Measurements from ENCODE around the gene FREM2.

The FREM2 gene, protein sequence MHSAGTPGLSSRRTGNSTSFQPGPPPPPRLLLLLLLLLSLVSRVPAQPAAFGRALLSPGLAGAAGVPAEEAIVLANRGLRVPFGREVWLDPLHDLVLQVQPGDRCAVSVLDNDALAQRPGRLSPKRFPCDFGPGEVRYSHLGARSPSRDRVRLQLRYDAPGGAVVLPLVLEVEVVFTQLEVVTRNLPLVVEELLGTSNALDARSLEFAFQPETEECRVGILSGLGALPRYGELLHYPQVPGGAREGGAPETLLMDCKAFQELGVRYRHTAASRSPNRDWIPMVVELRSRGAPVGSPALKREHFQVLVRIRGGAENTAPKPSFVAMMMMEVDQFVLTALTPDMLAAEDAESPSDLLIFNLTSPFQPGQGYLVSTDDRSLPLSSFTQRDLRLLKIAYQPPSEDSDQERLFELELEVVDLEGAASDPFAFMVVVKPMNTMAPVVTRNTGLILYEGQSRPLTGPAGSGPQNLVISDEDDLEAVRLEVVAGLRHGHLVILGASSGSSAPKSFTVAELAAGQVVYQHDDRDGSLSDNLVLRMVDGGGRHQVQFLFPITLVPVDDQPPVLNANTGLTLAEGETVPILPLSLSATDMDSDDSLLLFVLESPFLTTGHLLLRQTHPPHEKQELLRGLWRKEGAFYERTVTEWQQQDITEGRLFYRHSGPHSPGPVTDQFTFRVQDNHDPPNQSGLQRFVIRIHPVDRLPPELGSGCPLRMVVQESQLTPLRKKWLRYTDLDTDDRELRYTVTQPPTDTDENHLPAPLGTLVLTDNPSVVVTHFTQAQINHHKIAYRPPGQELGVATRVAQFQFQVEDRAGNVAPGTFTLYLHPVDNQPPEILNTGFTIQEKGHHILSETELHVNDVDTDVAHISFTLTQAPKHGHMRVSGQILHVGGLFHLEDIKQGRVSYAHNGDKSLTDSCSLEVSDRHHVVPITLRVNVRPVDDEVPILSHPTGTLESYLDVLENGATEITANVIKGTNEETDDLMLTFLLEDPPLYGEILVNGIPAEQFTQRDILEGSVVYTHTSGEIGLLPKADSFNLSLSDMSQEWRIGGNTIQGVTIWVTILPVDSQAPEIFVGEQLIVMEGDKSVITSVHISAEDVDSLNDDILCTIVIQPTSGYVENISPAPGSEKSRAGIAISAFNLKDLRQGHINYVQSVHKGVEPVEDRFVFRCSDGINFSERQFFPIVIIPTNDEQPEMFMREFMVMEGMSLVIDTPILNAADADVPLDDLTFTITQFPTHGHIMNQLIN (N-terminal part only)

GRCh38 chr13:38686577-38687245 lies at the start of gene FREM2:
Gene FREM2, plus strand, starts transcription at chr13:38687077. Its CDS starts 268 bp downstream, at chr13:38687345.
- in situ Hi-C loops (cut with HindIII; ENCODE audit: low pct_unique_long_range_greater_than_20kb, low sequenced_read_pairs) = no loop called here
- TF ChIP-seq JUND (IDR thresholded peaks at IDR 0.05; ENCODE audit: low read depth) = no peak
- peak in 1 of 2 experiments; percentile 21 for DNase-seq (ENCODE audit: low read depth in 1 of 2, low spot score in 1 of 2)

DNA sequence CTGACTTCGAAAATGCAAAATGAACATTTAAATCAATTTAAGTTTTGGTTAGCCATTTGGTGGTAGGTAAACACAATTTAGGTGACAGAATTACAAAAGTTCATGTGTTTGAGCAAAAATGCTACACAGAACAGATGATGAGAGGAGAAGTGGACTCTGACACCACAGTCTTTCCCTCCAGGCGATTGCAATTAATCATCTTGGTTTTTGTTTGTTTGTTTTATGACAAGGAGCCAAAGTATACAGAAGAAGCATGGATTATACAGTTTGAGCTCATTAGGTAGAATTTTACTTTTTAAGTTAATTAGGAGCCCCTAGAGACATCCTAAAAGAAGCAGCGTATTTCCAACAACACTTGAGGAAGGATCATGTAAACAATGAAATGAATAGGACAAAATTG lies 49.3 kb upstream of the FREM2 start:
- no peak for TF ChIP-seq JUND (IDR thresholded peaks at IDR 0.05; ENCODE audit: low read depth)
- in situ Hi-C loops (cut with HindIII; ENCODE audit: low pct_unique_long_range_greater_than_20kb, low sequenced_read_pairs) = no loop called here
- DNase-seq (ENCODE audit: low read depth in 1 of 2, low spot score in 1 of 2) = peak in 1 of 2 experiments; percentile 52

GRCh38 chr13:38641164-38641948 lies 45.5 kb upstream of the FREM2 start:
- no peak for TF ChIP-seq JUND (IDR thresholded peaks at IDR 0.05; ENCODE audit: low read depth)

DNA sequence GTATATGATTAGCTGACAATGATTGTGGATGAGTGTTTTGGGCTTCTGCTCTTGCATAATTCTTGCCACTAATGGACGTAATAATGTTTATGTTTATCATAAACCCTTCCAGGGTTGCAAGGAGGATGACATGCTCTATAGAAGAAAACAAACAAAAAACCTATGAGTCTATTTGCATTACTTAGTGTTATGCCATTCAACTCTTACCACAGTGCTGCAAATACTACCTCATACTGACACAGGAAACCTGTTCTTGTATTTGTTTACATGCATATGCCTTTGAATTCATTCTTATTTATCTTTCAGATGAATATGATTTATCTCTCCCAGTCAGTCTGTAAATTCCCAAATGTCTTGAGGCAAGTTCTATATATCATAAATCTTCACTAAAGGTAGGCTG lies 39.6 kb upstream of the FREM2 start:
- in situ Hi-C loops (cut with HindIII; ENCODE audit: low pct_unique_long_range_greater_than_20kb, low sequenced_read_pairs) = no loop called here
- no peak for TF ChIP-seq JUND (IDR thresholded peaks at IDR 0.05; ENCODE audit: low read depth)
- DNase-seq (ENCODE audit: low read depth in 1 of 2, low spot score in 1 of 2) = peak in 1 of 2 experiments; percentile 77

More at GRCh38 chr13:38641164-38641948, 45.5 kb upstream of the FREM2 start:
- in situ Hi-C loops (cut with HindIII; ENCODE audit: low pct_unique_long_range_greater_than_20kb, low sequenced_read_pairs) = no loop called here
- peak in 1 of 2 experiments; percentile 24 for DNase-seq (ENCODE audit: low read depth in 1 of 2, low spot score in 1 of 2)

DNA sequence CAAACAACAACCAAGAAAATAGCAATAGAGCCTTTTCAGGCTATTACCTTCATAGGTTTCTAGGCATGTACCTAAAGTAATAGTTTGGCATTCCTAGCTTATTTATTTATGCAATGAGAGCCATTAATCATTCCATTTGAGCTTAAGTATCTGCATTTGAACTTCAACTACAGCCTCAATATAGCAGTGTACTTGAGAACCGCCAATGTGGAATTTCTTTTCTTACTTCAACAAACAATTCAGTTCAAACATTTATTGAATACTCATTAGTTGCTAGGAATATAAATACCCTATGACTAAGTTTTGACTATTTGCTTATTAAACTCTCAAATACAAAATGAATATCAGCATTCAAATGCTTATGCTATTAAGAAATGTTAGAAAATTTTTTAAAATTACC lies 38.0 kb upstream of the FREM2 start:
- no peak for TF ChIP-seq JUND (IDR thresholded peaks at IDR 0.05; ENCODE audit: low read depth)
- in situ Hi-C loops (cut with HindIII; ENCODE audit: low pct_unique_long_range_greater_than_20kb, low sequenced_read_pairs) = no loop called here
- no peak for DNase-seq (ENCODE audit: low read depth in 1 of 2, low spot score in 1 of 2)

DNA sequence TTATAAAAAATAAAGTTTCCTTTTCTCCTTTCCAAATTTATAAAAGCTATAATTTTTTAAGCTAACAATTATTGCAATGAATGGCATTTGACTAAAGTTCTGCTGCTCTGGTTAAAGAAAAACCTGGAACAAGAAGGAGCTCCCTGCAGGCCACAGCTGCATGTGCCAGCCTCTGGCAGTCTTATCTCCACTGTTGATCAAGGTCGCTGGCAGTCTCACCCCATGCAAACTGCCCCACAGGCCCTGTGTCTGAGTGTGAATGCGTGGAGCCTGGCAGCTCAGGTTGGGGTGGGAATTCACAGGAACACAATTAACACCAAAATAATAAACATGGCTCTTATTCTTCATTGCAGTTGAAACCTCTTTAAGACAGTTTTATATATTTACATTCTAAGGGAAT lies 30.2 kb upstream of the FREM2 start:
- peak in 1 of 2 experiments; percentile 33 for DNase-seq (ENCODE audit: low read depth in 1 of 2, low spot score in 1 of 2)
- in situ Hi-C loops (cut with HindIII; ENCODE audit: low pct_unique_long_range_greater_than_20kb, low sequenced_read_pairs) = no loop called here
- no peak for TF ChIP-seq JUND (IDR thresholded peaks at IDR 0.05; ENCODE audit: low read depth)

DNA sequence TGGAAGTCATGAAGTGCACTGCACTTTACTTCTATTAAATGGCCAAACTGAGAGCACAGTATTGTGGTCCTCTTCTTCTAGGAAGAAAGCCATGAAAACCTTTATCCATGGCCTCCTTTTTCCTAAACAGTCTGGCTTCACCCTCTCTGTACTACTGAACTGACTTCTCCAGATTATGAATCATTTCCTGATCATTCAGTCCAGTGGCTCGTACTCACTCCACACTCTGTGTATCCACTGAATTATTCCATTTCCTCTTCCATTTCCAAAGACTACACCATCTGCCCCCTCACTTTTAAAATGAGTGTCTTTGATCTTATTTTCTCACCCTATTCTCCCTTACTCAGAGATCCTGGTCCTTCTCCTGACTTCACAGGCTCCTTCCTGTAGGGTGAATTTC lies 29.7 kb upstream of the FREM2 start:
- in situ Hi-C loops (cut with HindIII; ENCODE audit: low pct_unique_long_range_greater_than_20kb, low sequenced_read_pairs) = no loop called here
- no peak for DNase-seq (ENCODE audit: low read depth in 1 of 2, low spot score in 1 of 2)
- TF ChIP-seq JUND (IDR thresholded peaks at IDR 0.05; ENCODE audit: low read depth) = no peak

GRCh38 chr13:38658906-38659305 lies 28.0 kb upstream of the FREM2 start:
- no peak for TF ChIP-seq JUND (IDR thresholded peaks at IDR 0.05; ENCODE audit: low read depth)
- in situ Hi-C loops (cut with HindIII; ENCODE audit: low pct_unique_long_range_greater_than_20kb, low sequenced_read_pairs) = no loop called here

DNA sequence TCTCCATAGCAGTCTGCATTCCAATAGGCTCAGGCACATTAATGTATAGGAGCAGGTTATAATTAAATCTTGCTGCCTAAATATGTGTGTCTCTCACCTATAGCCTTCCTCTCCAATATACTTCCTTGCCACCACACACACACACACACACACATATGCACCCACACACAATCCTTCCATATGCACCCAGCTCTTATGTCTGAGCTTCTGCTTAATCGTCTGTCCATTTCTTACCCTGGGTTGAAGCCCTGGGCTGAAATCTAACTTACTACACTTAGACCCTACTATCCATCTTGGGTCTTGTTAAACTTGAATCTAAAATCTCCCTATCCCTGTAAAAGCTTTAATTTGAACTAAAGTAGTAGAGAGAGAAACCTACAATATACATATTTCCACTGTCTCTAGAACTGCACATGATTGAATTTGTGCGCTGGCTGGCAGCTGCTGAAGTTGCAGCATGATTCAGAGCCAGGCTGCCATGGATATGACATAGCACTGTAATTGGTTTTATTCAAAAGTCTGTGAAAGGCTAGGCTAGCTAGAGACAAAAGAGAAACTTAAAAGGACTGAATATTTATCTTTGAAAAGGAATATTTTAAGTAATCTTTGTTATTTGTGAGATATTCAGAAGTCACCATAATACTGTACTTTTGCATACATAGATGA lies 25.7 kb upstream of the FREM2 start:
- no peak for DNase-seq (ENCODE audit: low read depth in 1 of 2, low spot score in 1 of 2)
- no peak for TF ChIP-seq JUND (IDR thresholded peaks at IDR 0.05; ENCODE audit: low read depth)
- in situ Hi-C loops (cut with HindIII; ENCODE audit: low pct_unique_long_range_greater_than_20kb, low sequenced_read_pairs) = no loop called here

More at GRCh38 chr13:38658906-38659305, 28.0 kb upstream of the FREM2 start:
- no peak for DNase-seq (ENCODE audit: low read depth in 1 of 2, low spot score in 1 of 2)

- DNase-seq (ENCODE audit: low read depth in 1 of 2, low spot score in 1 of 2) = no peak
- in situ Hi-C loops (cut with HindIII; ENCODE audit: low pct_unique_long_range_greater_than_20kb, low sequenced_read_pairs) = no loop called here
- no peak for TF ChIP-seq JUND (IDR thresholded peaks at IDR 0.05; ENCODE audit: low read depth)
Measured at GRCh38 chr13:38662362-38662761, 24.5 kb upstream of the FREM2 start.

- DNase-seq (ENCODE audit: low read depth in 1 of 2, low spot score in 1 of 2) = no peak
- TF ChIP-seq JUND (IDR thresholded peaks at IDR 0.05; ENCODE audit: low read depth) = no peak
- in situ Hi-C loops (cut with HindIII; ENCODE audit: low pct_unique_long_range_greater_than_20kb, low sequenced_read_pairs) = no loop called here
Measured at GRCh38 chr13:38664906-38665305, 22.0 kb upstream of the FREM2 start.
